ENCODE results near the gene IL20RA. TPM values are rescaled to one million over a fixed set of nuclear protein-coding genes. Genes with fewer than 3 reads are reported as not detected.

The IL20RA gene
- total and polyA plus RNA-seq, 7 experiments from 2014 or later, result not detected

GRCh38 chr6:136969433-136969832, 75.3 kb downstream of the IL20RA start:
- ChIA-PET CTCF (no interaction called here), POLR2A (no interaction called here)
- no peaks in the 10 kb centered on the region for H3K36me3 Mint-ChIP-seq
- H3K27me3 Mint-ChIP-seq, result peaks cover 29 to 56% (median 47%) of the 10 kb centered on the region in 5 donors
- H3K4me3 Mint-ChIP-seq, result no peak overlapping the region
- Histone ChIP-seq H3K4me3 (ENCODE audit: low read length) (no peak overlapping the region), H3K27ac (ENCODE audit: low read depth, low read length) (no peak overlapping the region), H3K4me1 (ENCODE audit: control insufficient read depth in 2 of 2, insufficient read depth in 2 of 2, low read length in 2 of 2) (no peaks in the 10 kb centered on the region), H3K27me3 (ENCODE audit: control insufficient read depth in 2 of 2, insufficient read depth in 2 of 2, low read length in 2 of 2) (no peaks in the 10 kb centered on the region), H3K36me3 (ENCODE audit: control insufficient read depth in 2 of 3, insufficient read depth in 3 of 3, low read length in 3 of 3) (no peaks in the 10 kb centered on the region), H3K9me3 (ENCODE audit: control insufficient read depth in 2 of 3, low read length in 3 of 3) (no peaks in the 10 kb centered on the region)
- DNase-seq (no peak), ATAC-seq (no peak)
- H3K27ac Mint-ChIP-seq, result no peak overlapping the region
- intact Hi-C loops (cut with micrococcal nuclease), result loop anchor here in 1 of 2 donors (2.0 to 5.0 kb wide), 3 partner anchors 123 to 669 kb away; no protein-coding TSS in a partner anchor
- H3K4me1 Mint-ChIP-seq, result peaks cover 0 to 9% (median 0%) of the 10 kb centered on the region in 7 donors
- no peaks in the 10 kb centered on the region for H3K9me3 Mint-ChIP-seq

- H3K9me3 ChIP-seq (ENCODE audit: control insufficient read depth in 2 of 3, low read length in 3 of 3), result no peaks in the 10 kb centered on the region
- Mint-ChIP-seq H3K36me3 (no peaks in the 10 kb centered on the region), H3K9me3 (no peaks in the 10 kb centered on the region), H3K4me3 (no peak overlapping the region), H3K4me1 (peaks cover 0 to 9% (median 0%) of the 10 kb centered on the region in 7 donors), H3K27ac (no peak overlapping the region), H3K27me3 (peaks cover 29 to 58% (median 47%) of the 10 kb centered on the region in 5 donors)
- POLR2A ChIA-PET, result no interaction called here
- no peaks in the 10 kb centered on the region for H3K27me3 ChIP-seq (ENCODE audit: control insufficient read depth in 2 of 2, insufficient read depth in 2 of 2, low read length in 2 of 2)
- no peaks in the 10 kb centered on the region for H3K4me1 ChIP-seq (ENCODE audit: control insufficient read depth in 2 of 2, insufficient read depth in 2 of 2, low read length in 2 of 2)
- ATAC-seq (no peak), DNase-seq (no peak)
- CTCF ChIA-PET, result interaction anchor here (0.5 kb wide), 1 partner anchor 39 kb away, joined by 3 read pairs; no protein-coding TSS in a partner anchor
- intact Hi-C loops (cut with micrococcal nuclease), result loop anchor here (1.0 to 5.0 kb wide), 6 partner anchors 122 to 672 kb away; no protein-coding TSS in a partner anchor
- H3K4me3 ChIP-seq (ENCODE audit: low read length), result no peak overlapping the region
- H3K36me3 ChIP-seq (ENCODE audit: control insufficient read depth in 2 of 3, insufficient read depth in 3 of 3, low read length in 3 of 3), result no peaks in the 10 kb centered on the region
- no peak overlapping the region for H3K27ac ChIP-seq (ENCODE audit: low read depth, low read length)
Observed at GRCh38 chr6:136968837-136969236, 75.9 kb downstream of the IL20RA start.

- no peaks in the 10 kb centered on the region for H3K4me1 ChIP-seq (ENCODE audit: control insufficient read depth in 2 of 2, insufficient read depth in 2 of 2, low read length in 2 of 2)
- no peaks in the 10 kb centered on the region for H3K9me3 Mint-ChIP-seq
- no peaks in the 10 kb centered on the region for H3K36me3 ChIP-seq (ENCODE audit: control insufficient read depth in 2 of 3, insufficient read depth in 3 of 3, low read length in 3 of 3)
- ChIA-PET CTCF (interaction anchor here (0.5 kb wide), 1 partner anchor 39 kb away, joined by 3 read pairs; no protein-coding TSS in a partner anchor), POLR2A (no interaction called here)
- DNase-seq, result peak in 8 of 9 donors; percentile 7 to 48 (median 30)
- H3K27ac ChIP-seq (ENCODE audit: low read depth, low read length), result no peak overlapping the region
- H3K27me3 ChIP-seq (ENCODE audit: control insufficient read depth in 2 of 2, insufficient read depth in 2 of 2, low read length in 2 of 2), result no peaks in the 10 kb centered on the region
- ATAC-seq, result peak; percentile 87
- H3K4me1 Mint-ChIP-seq, result peaks cover 0 to 9% (median 0%) of the 10 kb centered on the region in 7 donors
- H3K4me3 ChIP-seq (ENCODE audit: low read length), result no peak overlapping the region
- no peaks in the 10 kb centered on the region for H3K36me3 Mint-ChIP-seq
- H3K9me3 ChIP-seq (ENCODE audit: control insufficient read depth in 2 of 3, low read length in 3 of 3), result no peaks in the 10 kb centered on the region
- H3K27me3 Mint-ChIP-seq, result peaks cover 29 to 59% (median 47%) of the 10 kb centered on the region in 5 donors
- H3K4me3 Mint-ChIP-seq, result no peak overlapping the region
- intact Hi-C loops (cut with micrococcal nuclease), result loop anchor here (1.0 to 5.0 kb wide), 6 partner anchors 121 to 673 kb away; no protein-coding TSS in a partner anchor
- no peak overlapping the region for H3K27ac Mint-ChIP-seq
Observed at GRCh38 chr6:136967876-136968752, 76.7 kb downstream of the IL20RA start.

GRCh38 chr6:136964398-136964797, 80.4 kb downstream of the IL20RA start:
- Mint-ChIP-seq H3K9me3 (no peaks in the 10 kb centered on the region), H3K4me3 (no peak overlapping the region), H3K36me3 (no peaks in the 10 kb centered on the region), H3K27ac (no peak overlapping the region), H3K27me3 (peaks cover 34 to 55% (median 39%) of the 10 kb centered on the region in 5 donors), H3K4me1 (peaks cover 0 to 9% (median 0%) of the 10 kb centered on the region in 7 donors)
- H3K27ac ChIP-seq (ENCODE audit: low read depth, low read length), result no peak overlapping the region
- no peaks in the 10 kb centered on the region for H3K36me3 ChIP-seq (ENCODE audit: control insufficient read depth in 2 of 3, insufficient read depth in 3 of 3, low read length in 3 of 3)
- no peaks in the 10 kb centered on the region for H3K4me1 ChIP-seq (ENCODE audit: control insufficient read depth in 2 of 2, insufficient read depth in 2 of 2, low read length in 2 of 2)
- ATAC-seq (no peak), DNase-seq (no peak)
- CTCF ChIA-PET, result interaction anchor here (0.6 kb wide), 1 partner anchor 271 kb away, joined by 5 read pairs; no protein-coding TSS in a partner anchor
- intact Hi-C loops (cut with micrococcal nuclease), result no loop called here
- no peaks in the 10 kb centered on the region for H3K27me3 ChIP-seq (ENCODE audit: control insufficient read depth in 2 of 2, insufficient read depth in 2 of 2, low read length in 2 of 2)
- H3K9me3 ChIP-seq (ENCODE audit: control insufficient read depth in 2 of 3, low read length in 3 of 3), result no peaks in the 10 kb centered on the region
- POLR2A ChIA-PET, result no interaction called here
- H3K4me3 ChIP-seq (ENCODE audit: low read length), result no peak overlapping the region

- no peaks in the 10 kb centered on the region for H3K36me3 ChIP-seq (ENCODE audit: control insufficient read depth in 2 of 3, insufficient read depth in 3 of 3, low read length in 3 of 3)
- Mint-ChIP-seq H3K36me3 (no peaks in the 10 kb centered on the region), H3K4me3 (no peak overlapping the region), H3K4me1 (peaks cover 0 to 8% (median 0%) of the 10 kb centered on the region in 7 donors), H3K9me3 (no peaks in the 10 kb centered on the region), H3K27ac (no peak overlapping the region), H3K27me3 (peaks cover 32 to 51% (median 41%) of the 10 kb centered on the region in 5 donors)
- no peaks in the 10 kb centered on the region for H3K9me3 ChIP-seq (ENCODE audit: control insufficient read depth in 2 of 3, low read length in 3 of 3)
- H3K4me3 ChIP-seq (ENCODE audit: low read length), result no peak overlapping the region
- no peaks in the 10 kb centered on the region for H3K27me3 ChIP-seq (ENCODE audit: control insufficient read depth in 2 of 2, insufficient read depth in 2 of 2, low read length in 2 of 2)
- H3K27ac ChIP-seq (ENCODE audit: low read depth, low read length), result no peak overlapping the region
- no peaks in the 10 kb centered on the region for H3K4me1 ChIP-seq (ENCODE audit: control insufficient read depth in 2 of 2, insufficient read depth in 2 of 2, low read length in 2 of 2)
- intact Hi-C loops (cut with micrococcal nuclease), result no loop called here
- ChIA-PET POLR2A (no interaction called here), CTCF (no interaction called here)
- ATAC-seq (no peak), DNase-seq (no peak)
Observed at GRCh38 chr6:136963259-136963658, 81.5 kb downstream of the IL20RA start.

- ATAC-seq, result no peak
- no peak overlapping the region for H3K4me3 Mint-ChIP-seq
- intact Hi-C loops (cut with micrococcal nuclease), result no loop called here
- no peak for DNase-seq
- no peak overlapping the region for H3K27ac ChIP-seq (ENCODE audit: low read depth, low read length)
- no peak overlapping the region for H3K27ac Mint-ChIP-seq
- ChIA-PET CTCF (no interaction called here), POLR2A (no interaction called here)
- H3K9me3 Mint-ChIP-seq, result no peaks in the 10 kb centered on the region
- H3K4me1 ChIP-seq (ENCODE audit: control insufficient read depth in 2 of 2, insufficient read depth in 2 of 2, low read length in 2 of 2), result no peaks in the 10 kb centered on the region
- peaks cover 26 to 45% (median 38%) of the 10 kb centered on the region in 5 donors for H3K27me3 Mint-ChIP-seq
- H3K4me1 Mint-ChIP-seq, result peaks cover 0 to 2% (median 0%) of the 10 kb centered on the region in 7 donors
- H3K4me3 ChIP-seq (ENCODE audit: low read length), result no peak overlapping the region
- H3K9me3 ChIP-seq (ENCODE audit: control insufficient read depth in 2 of 3, low read length in 3 of 3), result no peaks in the 10 kb centered on the region
- H3K36me3 ChIP-seq (ENCODE audit: control insufficient read depth in 2 of 3, insufficient read depth in 3 of 3, low read length in 3 of 3), result no peaks in the 10 kb centered on the region
- no peaks in the 10 kb centered on the region for H3K36me3 Mint-ChIP-seq
- H3K27me3 ChIP-seq (ENCODE audit: control insufficient read depth in 2 of 2, insufficient read depth in 2 of 2, low read length in 2 of 2), result no peaks in the 10 kb centered on the region
Observed at GRCh38 chr6:136962661-136963060, 82.1 kb downstream of the IL20RA start.
